Measurements from ENCODE around the gene NOTCH1.

DNA sequence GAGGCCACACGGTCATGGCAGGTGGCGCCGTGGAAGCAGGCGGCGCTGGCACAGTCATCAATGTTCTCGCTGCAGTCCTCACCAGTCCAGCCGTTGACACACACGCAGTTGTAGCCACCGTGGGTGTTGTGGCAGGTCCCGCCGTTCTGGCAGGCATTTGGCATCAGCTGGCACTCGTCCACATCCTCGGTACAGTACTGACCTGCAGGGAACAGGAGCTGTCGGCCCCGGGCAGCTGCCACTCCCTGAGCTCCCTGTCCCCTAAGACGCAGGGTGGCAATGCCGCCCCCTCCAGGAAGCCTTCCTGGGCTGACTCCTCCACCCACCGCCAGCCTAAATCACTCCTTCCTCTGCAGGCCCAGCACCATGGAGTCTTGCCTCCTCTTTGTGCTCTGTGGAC, 27.2 kb downstream of the NOTCH1 start:
- TF ChIP-seq MXI1 (conservative IDR thresholded peaks at IDR 0.05; ENCODE audit: poor library complexity, severe bottlenecking): no peak
- TF ChIP-seq, protein P1, sequence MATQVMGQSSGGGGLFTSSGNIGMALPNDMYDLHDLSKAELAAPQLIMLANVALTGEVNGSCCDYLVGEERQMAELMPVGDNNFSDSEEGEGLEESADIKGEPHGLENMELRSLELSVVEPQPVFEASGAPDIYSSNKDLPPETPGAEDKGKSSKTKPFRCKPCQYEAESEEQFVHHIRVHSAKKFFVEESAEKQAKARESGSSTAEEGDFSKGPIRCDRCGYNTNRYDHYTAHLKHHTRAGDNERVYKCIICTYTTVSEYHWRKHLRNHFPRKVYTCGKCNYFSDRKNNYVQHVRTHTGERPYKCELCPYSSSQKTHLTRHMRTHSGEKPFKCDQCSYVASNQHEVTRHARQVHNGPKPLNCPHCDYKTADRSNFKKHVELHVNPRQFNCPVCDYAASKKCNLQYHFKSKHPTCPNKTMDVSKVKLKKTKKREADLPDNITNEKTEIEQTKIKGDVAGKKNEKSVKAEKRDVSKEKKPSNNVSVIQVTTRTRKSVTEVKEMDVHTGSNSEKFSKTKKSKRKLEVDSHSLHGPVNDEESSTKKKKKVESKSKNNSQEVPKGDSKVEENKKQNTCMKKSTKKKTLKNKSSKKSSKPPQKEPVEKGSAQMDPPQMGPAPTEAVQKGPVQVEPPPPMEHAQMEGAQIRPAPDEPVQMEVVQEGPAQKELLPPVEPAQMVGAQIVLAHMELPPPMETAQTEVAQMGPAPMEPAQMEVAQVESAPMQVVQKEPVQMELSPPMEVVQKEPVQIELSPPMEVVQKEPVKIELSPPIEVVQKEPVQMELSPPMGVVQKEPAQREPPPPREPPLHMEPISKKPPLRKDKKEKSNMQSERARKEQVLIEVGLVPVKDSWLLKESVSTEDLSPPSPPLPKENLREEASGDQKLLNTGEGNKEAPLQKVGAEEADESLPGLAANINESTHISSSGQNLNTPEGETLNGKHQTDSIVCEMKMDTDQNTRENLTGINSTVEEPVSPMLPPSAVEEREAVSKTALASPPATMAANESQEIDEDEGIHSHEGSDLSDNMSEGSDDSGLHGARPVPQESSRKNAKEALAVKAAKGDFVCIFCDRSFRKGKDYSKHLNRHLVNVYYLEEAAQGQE (IDR thresholded peaks at IDR 0.05; ENCODE audit: borderline replicate concordance): no peak
- TF ChIP-seq POLR2AphosphoS5 (IDR thresholded peaks at IDR 0.05): no peak
- TF ChIP-seq, protein P2, sequence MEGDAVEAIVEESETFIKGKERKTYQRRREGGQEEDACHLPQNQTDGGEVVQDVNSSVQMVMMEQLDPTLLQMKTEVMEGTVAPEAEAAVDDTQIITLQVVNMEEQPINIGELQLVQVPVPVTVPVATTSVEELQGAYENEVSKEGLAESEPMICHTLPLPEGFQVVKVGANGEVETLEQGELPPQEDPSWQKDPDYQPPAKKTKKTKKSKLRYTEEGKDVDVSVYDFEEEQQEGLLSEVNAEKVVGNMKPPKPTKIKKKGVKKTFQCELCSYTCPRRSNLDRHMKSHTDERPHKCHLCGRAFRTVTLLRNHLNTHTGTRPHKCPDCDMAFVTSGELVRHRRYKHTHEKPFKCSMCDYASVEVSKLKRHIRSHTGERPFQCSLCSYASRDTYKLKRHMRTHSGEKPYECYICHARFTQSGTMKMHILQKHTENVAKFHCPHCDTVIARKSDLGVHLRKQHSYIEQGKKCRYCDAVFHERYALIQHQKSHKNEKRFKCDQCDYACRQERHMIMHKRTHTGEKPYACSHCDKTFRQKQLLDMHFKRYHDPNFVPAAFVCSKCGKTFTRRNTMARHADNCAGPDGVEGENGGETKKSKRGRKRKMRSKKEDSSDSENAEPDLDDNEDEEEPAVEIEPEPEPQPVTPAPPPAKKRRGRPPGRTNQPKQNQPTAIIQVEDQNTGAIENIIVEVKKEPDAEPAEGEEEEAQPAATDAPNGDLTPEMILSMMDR (IDR thresholded peaks at IDR 0.05; ENCODE audit: poor library complexity, severe bottlenecking): no peak
- TF ChIP-seq RAD21 (conservative IDR thresholded peaks at IDR 0.05): no peak
- TF ChIP-seq TAF1 (IDR thresholded peaks at IDR 0.05; ENCODE audit: low read depth): no peak
- TF ChIP-seq EZH2 (IDR thresholded peaks at IDR 0.05; ENCODE audit: borderline replicate concordance, insufficient read depth, low read length, poor library complexity, severe bottlenecking): no peak
- TF ChIP-seq EP300 (conservative IDR thresholded peaks at IDR 0.05; ENCODE audit: poor library complexity, severe bottlenecking): no peak
- no peak for TF ChIP-seq SMC3 (conservative IDR thresholded peaks at IDR 0.05; ENCODE audit: poor library complexity)
